Hematopoietic multipotent progenitor cell treated with erythropoietin and hydrocortisone succinate and interleukin-3 and kit ligand, for 6 days (in vitro differentiated cells): ENCODE measurements around the gene CCDC88C.
A peak's percentile ranks its signal among the peaks of the same experiment; 100 is the strongest.

ENCODE experiments used
- DNase-seq: peaks from one replicate; pipeline ENCODE4 v3.0.0-alpha.2; 2015

CCDC88C gene

DNA sequence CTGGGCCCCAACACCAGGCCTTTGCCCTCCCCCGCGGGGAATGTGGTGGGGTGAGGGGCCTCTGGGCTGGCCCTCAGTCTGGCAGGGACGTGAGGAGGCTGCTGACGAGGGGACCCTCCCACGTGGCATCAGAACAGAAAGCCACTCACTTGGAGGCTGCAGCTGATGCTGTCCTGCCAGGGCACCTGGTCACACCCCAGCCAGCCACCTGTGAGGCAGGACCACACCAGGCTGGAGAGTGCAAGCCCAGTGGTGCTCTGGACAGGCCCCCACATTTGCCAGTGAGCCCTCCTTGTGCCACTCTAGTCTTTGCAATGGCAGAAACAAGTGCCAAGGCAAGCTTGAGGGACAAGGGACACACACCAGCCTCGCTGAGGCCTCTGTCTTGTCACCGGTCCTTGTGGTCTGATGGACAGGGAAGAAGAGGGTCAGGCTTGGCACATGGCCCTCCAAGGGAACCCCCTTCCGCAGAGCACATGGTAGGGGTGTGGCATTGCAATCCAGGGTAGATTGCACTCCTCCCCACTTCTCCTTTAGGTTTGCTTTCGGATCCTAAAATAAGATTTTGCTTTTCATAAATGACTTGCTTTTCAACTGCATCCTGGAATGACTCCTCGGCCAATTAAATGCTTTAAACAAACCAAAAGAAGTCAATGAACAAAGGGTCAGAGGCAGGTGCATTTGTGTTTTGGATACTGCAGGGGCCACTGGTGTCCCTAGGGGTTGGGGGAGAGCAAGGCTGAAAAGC lies 53.7 kb downstream of the CCDC88C start:
- peak; percentile 61 for DNase-seq

DNA sequence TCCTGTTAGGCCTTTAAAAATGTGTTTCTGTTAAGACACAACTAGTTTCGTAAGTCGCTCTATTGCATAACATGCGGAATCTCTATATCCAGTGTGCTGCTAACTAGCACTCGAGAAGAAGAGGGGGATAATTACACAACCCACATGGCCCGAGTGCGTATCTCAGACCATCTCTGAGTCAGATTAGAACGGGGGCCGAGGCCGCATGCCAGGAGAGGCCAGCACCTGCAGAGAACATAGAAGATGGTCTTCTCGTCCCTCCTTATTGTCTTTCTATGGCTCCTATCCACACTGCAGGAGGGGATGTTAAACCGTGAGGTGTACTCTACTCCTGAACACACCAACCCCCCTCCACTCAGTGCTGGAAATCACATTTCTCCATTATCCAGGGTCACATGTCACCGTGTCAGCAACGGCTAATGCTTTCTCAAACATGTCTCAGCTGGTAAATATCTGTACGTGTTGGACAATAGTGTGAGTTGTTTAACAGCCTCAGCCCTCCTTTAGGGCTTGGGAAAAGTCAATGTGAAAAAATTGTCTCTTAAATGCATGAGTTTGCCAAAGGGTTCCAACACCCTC lies 56.3 kb downstream of the CCDC88C start:
- peak; percentile 87 for DNase-seq

DNA sequence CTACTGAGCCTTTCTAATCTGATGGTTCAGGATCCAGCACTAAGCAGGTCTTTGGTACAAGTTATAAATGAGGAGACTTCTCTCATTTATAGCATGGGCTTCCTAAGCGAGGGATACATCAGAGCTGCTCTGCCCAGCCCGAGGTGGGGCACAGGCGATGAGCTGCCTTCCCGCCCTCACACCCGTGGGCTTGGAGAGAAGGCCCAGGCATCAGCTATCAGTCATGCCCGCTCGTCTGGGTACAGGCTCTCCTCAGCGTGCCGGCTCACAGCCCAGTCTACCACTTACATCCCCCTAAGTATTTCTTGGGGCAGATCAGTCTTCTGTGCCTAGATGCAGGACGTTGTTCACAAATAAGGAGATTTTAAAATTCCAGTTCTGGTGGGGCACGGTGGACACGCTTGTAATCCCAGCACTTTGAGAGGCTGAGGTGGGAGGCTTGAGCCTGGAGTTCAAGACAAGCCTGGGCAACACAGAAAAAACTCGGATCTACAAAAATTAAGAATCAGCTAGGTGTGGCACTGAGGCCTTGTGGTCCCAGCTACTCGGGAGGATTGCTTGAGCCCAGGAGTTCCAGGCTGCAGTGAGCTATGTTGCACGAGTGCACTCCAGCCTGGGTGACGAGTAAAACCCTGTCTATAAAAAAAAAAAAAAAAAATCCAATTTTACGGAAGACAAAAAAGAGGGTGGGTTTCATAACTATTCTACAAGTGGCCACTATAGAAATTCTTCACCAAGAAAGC lies 57.0 kb downstream of the CCDC88C start:
- DNase-seq: no peak

DNA sequence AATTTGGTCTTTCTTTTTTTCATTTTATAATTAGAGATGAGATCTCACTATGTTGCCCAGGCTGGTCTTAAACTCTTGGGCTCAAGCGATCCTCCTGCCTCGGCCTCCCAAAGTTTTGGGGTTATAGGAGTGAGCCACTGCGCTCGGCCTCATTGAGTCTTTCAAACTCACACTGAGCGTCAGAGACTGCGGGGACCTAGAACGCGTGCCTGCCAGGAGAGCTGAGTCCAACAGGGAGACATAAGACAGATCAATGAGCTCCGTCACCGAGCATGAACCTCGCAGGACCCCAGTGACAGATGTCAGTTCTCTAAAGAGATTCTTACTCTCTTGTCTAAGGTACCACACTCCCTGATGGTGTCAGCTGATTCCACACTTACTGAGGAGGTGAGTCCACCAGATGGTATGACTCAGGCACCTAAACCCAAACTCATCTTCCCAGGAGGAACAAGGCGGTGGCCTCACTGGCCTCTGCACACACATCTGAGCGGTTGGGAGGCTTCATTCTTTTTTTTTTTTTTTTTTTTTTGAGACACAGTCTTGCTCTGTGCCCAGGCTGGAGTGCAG lies 58.9 kb downstream of the CCDC88C start:
- no peak for DNase-seq

DNA sequence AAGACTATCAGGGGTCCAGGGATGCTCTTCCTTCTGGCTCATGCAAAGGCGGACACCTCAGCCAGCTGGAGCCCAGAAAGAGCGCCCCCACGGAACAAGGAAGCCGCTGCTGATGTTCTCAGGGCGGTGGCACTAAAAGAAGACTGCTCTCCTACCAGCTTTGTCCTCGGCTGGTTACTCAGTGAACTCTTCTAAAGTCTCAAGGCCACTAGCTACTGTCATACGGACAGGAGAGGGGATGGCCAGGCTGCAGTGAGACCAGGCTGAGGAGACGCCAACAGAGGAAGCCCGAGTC lies 59.6 kb downstream of the CCDC88C start:
- DNase-seq: no peak

DNA sequence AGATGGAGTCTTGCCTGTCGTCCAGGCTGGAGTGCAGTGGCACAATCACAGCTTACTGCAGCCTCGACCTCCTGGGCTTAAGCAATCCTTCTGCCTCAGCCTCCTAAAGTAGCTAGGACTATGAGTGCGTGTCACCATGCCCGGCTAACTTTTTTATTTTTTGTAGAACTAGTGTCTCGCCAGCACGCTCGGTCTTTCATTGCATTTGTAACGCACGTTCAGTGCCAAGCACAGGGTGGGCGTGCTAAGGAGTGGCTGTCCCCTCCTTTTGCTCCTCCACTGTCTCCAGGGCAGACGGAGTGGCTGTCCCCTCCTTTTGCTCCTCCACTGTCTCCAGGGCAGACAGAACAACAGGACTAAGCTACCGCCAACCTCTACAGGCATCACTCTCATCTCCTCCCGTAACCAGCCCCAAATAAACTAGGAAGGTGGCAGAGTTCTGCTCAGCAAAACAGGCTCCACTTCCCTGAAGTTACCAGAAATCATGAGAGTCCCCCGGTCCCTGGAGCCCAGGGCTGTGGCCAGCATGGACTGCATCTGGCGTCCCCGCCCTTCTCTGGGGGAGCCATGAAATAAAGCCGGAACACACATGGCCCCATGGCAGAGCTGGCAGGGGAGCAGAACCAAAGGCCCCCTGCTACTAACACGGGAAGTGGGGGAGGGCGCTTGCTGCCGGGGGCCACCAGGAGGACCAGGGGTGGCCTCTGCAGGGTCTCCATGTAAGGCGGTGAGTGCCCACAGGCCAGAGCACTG lies 60.2 kb downstream of the CCDC88C start:
- no peak for DNase-seq

DNA sequence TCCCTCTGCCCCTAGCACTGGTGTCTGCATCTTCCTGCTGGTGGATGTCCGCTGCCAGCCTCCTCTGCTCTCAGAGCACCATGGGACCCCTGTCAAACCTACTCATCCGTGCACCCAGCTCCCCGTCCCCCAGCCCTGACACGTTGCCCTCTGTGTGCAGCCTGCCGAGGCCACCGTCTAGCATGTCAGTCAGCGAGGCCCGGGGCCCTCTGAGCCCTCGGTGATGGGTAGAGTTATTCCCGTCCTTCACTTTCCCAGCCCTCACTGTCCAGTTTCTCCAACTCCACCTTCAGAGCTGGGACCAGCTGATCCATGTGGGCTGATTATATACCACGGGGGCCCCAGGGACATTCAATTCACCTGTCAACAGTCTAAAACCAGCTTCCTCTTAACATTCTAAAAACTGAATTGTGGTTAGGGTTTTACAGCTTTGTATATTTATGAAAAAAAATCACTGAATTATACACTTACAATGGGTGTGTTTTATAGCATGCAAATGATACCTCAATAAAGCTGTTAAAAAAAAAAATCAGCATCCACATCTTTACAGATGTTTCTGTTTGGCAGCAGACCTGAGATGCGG lies 61.3 kb downstream of the CCDC88C start:
- no peak for DNase-seq

DNA sequence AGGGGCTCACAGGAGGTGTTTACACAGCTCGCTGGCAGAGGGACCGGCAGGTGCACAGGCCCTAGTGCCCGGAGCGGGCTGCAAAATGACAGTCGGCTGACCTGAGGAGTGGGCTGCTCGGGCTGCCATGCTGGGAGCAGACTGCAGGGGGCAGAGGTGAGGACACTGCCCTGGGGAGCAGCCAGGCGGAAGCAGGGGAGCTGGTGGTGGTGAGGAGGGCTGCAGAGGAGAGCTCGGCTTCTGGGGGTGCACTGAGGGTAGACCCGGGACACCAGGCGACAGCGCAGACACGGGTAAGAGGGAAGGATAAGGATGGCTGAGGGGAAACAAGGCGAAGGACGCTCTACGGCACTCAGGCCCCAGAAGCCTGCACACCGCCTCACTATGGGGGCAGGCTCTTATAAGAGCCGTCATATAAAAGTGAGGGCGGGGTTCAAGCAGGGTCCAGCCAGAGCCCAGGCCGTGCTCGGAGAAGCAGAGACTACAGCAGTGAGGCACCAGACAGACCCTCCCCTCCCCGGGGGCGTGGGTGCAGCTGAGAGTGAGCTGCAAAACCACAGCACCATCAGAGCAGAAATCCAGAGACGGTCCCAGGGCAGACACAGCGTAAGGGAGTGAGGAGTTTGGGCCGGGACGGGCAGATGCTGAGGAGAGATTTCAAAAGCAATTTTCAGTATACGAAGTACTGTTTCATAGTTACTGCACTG lies 62.5 kb downstream of the CCDC88C start:
- DNase-seq: no peak

DNA sequence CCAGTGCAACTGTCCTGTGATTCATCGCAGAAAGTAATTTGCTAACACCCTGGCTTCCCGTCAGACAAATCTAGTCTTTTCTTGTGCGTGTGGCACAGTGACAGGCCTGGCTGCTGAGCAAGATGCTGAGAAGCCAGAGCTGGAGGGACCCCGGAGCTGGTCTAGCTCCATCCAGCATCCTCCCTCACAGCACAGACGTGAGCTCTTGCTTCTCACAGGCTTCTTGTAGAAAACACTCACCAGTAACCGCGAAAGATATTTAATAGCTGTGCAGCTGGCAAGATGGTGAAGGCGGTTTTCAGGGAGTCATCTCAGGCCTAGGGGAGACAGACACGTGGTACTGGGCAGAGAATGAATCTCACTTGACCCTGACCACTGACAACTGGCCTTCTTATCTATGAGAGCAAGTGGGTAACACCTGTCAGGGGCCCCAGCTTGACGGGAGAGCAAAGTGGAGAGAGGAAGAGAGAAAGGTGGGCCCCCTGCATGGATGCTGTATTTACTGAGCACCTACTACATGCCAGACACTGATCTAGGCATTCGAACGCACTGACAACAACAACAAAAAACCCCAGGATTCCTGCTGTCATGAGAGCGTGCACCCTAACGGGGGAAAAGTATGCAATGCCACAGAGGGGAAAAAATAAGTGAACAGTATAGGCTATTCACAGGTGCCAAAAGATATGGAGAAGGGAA lies 63.3 kb downstream of the CCDC88C start:
- DNase-seq: no peak

DNA sequence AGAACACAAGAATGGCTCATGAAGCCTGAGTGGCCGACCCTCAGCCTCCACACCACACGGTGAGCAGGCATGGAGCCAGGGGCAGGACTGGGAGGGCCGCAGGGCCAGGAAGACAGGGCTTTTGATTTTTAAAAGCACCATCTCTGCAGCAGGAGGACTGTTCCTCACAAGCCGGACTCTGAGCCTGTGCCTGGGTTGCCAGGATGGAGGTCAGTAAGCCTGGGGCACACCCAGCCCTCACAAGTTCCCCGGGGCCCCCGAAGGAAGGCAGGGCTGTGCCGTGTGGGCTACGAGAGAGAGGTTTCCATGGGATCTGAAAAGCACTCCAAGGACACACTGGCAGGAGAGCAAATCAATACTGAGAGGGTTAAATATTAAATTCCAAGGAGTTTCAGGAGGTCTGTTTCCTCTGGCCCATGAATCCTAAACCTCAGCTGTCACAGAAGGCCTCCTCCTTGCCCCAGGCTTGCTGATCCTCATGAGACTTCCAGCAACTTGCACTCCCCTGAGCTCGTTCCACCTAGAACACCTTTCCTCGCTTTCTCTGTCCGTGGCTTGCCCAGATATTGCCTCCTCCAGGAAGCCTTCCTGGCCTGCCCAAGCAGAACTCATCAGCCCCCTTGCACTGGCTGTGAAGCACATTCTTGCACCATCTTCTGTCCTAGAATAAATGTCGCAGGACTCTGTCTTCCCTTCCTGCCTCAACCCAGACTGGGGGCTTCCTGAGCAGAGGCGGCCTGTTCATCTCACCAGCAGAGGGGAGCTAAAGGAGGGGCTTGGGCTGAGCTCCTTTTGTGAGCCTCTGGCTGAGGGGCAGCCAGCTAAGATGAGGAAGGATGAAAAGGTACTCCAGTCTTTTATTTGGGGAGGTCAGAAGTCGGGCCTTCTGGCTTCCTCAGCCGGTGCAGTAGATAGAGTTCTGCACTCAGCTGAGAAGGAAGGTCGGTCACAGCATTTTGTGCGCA lies 64.6 kb downstream of the CCDC88C start:
- DNase-seq: no peak

DNA sequence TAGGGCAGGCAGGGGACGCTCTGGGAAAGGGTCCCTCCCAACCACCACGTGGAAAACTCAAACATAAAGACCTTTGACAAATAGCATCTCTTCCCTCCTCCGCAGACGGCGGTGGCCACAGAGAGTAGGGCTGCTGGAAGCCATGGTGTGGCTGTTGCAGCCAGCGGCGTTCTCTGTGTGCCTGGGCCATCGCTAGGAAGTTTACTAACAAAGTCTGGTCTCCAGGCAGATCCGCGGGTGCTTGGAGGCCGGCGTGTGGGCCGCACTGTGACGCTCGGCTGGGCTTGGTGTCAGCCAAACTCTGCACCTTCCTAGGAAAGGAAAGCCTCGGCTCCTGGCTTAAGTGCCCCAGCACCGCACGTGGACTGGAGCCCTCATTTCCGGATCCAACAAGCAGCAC lies 65.6 kb downstream of the CCDC88C start:
- no peak for DNase-seq

DNA sequence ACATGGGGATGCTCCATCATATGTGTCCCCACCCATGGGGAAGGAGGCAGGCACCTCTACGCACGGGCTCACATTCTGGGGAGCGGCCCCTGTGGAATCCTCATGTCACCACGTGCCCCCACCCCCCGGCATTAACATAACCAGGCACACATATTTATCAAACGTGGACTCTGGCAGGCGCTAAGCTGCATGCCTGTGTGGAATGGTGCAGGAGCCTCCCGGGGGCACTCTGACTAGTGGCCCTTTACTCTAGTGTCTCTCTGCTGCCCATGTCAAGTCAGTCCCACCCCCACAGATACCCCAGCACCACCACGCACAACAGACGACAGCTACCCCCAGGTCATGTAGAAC lies 66.1 kb downstream of the CCDC88C start:
- no peak for DNase-seq

DNA sequence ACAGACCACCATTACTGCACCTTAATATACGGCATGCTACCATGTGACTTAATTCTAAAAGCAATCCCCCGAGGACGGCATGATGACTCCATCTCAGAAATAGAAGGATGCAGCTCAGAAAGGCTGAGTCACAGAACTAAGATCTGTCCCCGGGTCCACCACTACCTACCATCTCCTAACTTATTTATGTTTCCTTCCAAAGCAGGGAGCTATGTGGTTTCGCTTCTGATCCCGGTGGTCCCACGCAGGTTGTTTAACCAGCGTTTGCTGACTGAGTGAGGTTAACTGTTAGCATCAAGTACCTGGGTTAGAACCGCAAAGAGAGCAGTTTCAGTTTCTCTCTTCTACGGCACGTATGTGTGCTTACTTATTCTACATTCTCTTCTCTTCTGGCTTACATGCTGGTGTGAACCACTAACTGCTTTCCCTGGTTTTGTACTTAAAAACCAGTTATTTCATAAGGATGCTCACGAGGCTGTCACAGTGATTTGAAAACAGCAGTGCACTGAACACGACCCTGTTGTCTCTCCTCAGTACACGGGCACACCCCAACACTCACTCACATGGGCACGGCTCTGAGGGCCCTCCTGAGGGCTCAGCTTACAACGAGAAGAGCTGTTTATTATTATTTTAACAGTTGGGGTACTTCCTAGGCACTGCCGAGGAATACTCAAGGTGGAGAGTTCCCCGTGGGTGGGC lies 66.7 kb downstream of the CCDC88C start:
- DNase-seq: no peak

DNA sequence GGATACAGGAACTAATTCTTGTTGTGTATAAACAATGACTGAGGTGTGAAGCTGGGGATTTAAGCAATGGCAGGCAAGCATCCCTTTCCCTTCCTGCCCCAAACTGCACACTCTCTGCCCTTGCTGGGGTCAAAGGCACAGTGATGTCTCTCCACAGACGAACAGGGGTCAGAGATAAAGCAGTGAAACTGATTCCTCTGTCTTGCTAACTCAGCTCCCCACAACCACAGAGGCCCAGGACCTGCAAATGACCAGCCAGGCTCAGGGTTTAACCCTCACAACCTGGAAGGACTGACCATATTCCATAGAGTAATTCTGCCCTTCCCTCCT lies 67.2 kb downstream of the CCDC88C start:
- DNase-seq: no peak

DNA sequence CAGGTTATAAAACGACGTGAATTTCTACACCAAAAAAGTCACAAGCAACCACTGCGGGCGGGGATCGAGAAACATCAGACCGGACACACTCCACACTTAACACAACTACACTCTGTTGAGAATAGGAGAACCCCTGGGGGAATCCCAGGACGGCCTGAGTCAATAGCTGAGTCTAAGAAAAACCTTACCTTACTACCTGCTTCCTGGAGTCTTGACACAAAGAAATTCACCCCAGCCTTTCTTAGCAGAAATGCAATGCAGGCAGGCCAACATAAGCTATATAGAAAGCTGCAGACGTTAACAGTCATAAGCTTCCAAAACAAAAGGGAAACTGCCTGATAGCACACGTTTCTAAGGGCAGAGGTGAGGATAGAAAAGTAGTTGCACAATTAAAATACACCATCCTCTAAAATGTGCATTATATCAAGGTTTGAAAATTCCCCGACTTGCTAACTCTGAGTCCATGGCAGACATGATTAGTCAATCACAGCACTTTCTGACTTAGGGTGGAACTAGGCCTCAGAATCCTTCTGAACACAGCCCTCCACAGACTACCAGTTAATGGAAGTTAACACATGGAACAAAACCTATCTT lies 68.0 kb downstream of the CCDC88C start:
- no peak for DNase-seq

DNA sequence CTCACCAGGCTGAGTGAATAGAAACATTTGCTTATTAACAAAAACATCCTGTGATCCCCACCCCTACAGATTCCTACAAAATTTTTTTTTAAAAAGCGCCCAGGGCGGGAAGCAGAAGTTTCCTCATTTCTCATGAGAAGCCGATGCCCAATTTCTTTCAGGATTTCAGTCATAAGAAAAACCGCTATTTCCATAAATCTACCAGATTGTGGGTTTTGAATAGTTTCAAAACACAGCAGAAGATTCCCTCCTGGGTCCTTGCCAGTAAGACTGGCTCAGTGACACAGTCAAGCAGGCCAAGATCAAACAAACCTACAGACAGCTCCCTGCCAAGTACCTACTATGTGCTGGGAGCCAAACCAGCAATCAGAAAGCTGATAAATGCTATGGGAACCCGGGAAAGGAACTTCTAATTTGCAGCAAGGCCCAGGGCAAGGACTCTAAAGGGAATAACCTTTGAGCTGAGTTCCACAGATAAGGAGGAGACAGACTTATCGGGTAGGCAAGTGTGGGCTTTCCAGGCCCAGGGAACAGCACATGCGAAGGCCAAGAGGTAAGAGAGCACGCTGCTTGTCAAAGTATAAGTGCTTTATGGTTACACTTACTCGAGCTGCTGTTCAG lies 68.7 kb downstream of the CCDC88C start:
- DNase-seq: peak; percentile 70

DNA sequence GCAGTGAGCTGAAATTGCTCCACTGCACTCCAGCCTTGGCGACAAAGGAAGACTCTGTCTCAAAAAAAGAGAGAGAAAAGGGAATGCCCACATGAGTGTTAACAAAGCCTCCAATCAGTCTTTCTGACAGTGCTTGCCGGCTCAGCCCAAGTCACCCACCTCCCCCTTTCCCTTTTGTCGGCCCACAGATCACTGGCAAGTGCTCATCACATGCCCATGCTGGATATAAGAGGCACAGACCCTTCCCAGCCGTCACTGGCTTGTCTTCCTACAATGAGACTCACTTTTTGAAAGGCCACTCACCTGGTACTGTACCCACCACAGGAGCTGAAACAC lies 70.8 kb downstream of the CCDC88C start:
- DNase-seq: no peak

DNA sequence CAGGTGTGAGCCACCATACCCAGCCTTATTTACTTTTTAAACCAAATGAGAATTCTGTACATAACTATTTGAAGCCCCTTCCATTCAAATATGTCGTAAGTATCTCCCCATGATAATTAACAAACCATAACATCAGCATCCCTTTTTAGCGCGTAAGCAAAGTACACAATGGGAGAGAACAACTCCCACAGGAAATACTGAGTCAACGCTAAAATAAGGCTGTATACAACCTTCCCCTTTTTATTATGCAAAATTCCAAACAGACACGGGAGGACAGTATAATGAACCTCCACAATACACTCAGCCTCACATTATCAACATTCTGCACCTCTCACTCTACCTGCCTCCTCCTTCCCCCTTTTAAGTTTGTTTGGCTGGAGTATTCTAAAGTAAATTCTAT lies 73.5 kb downstream of the CCDC88C start:
- no peak for DNase-seq

DNA sequence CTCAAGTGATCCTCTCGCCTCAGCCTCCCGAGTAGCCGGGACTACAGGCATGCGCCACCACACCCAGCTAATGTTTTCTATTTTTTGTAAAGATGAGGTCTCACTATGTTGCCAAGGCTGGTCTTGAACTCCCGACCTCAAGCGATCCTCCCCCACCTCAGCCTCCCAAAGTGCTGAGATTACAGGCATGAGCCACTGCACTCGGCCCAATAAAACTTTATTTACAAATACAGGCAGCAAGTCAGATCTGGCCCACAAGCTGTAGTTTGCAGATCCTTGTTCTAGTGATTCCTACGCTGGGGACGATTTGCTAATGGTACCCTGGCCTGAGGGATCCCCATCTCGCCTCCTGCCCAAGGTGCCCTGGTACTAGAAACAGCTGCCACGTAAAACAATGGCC lies 74.6 kb downstream of the CCDC88C start:
- no peak for DNase-seq
